Suprapubic skin (tissue), 4 donors: ENCODE measurements around the gene PTGIS.

Experiments
- CTCF ChIP-seq, 2 donors: fragments of 200-600 bp in 1 of 2; fragments of 450-650 bp in 1 of 2; sonication (generic) in 1 of 2; IDR thresholded peaks; one replicate each; pipeline ENCODE4 v1.5.1; 2016 to 2019; ENCODE audit warnings: antibody characterized with exemption in 2 of 2, mild to moderate bottlenecking in 1 of 2, moderate library complexity in 1 of 2
- EP300 ChIP-seq: sonication (generic); formaldehyde crosslinking; IDR thresholded peaks from one replicate; pipeline ENCODE4 v1.6.1; 2017; ENCODE audit warnings: antibody characterized with exemption
- POLR2A ChIP-seq, 2 donors: fragments of 450-650 bp; IDR thresholded peaks; one replicate each; pipeline ENCODE4 v1.6.1; 2017; ENCODE audit warnings: antibody characterized with exemption in 2 of 2, mild to moderate bottlenecking in 2 of 2, moderate library complexity in 2 of 2
- POLR2AphosphoS5 ChIP-seq, 3 donors: sonication (generic); formaldehyde crosslinking; IDR thresholded peaks; one replicate each; pipeline ENCODE4 v1.6.1; 2017; ENCODE audit warnings: antibody characterized with exemption in 3 of 3

GRCh38 chr20:49570161-49570827 is 2.4 kb upstream of the PTGIS start:
- TF ChIP-seq CTCF (IDR thresholded peaks at IDR 0.05) (no peak), POLR2AphosphoS5 (IDR thresholded peaks at IDR 0.05) (no peak), EP300 (no peak), POLR2A (IDR thresholded peaks at IDR 0.05) (no peak)
